Calu3 (cell line): Measurements from ENCODE around the gene BIN1. TPM values are rescaled to one million over a fixed set of nuclear protein-coding genes. Genes with fewer than 3 reads are reported as not detected.

Experiments used
- BruUV-seq: library from RNA; stranded (reverse); fragments of 400-500 nt; replicated peaks from 2 replicates; lab custom pipeline; 2021; lab: Mats Ljungman, UMichigan
- CTCF ChIA-PET: fragments of 300-600 bp; sonication (Branson Sonifier 250); formaldehyde crosslinking; loops from one replicate; lab custom pipeline; 2022; ENCODE audit warnings: antibody characterized with exemption; lab: Charles Lee
- DNase-seq: peaks from one replicate; pipeline ENCODE4 v3.0.0; 2022
- H3K27ac Mint-ChIP-seq: one replicate; pipeline ENCODE4 v1.8.0; 2022; ENCODE audit warnings: mixed read lengths; ENCODE audit not compliant: unreplicated experiment
- H3K27me3 Mint-ChIP-seq: one replicate; pipeline ENCODE4 v1.8.0; 2022; ENCODE audit warnings: mixed read lengths; ENCODE audit not compliant: unreplicated experiment
- H3K36me3 Mint-ChIP-seq: one replicate; pipeline ENCODE4 v1.8.0; 2022; ENCODE audit warnings: mild to moderate bottlenecking, moderate library complexity, mixed read lengths; ENCODE audit not compliant: insufficient read depth, unreplicated experiment
- H3K4me1 Mint-ChIP-seq: one replicate; pipeline ENCODE4 v1.8.0; 2022; ENCODE audit warnings: mild to moderate bottlenecking, low read depth, mixed read lengths; ENCODE audit not compliant: unreplicated experiment
- H3K4me3 Mint-ChIP-seq: one replicate; pipeline ENCODE4 v1.8.0; 2022; ENCODE audit warnings: mild to moderate bottlenecking, low read depth, moderate library complexity, mixed read lengths; ENCODE audit not compliant: unreplicated experiment
- H3K9me3 Mint-ChIP-seq: one replicate; pipeline ENCODE4 v1.8.0; 2022; ENCODE audit warnings: low read depth, mixed read lengths; ENCODE audit not compliant: unreplicated experiment
- intact Hi-C: fragments of 100-400 bp; cut with micrococcal nuclease; formaldehyde crosslinking; loops from one replicate; pipeline ENCODE4 v1.10.0; 2022; ENCODE audit not compliant: unreplicated experiment
- total RNA-seq: library from RNA; stranded (reverse); gene quantifications from 2 replicates; pipeline ENCODE4 v1.2.3, GENCODE V29; 2022
- TF ChIP-seq, protein P1 (sequence below): fragments of 200-600 bp; IDR thresholded peaks from one replicate; pipeline ENCODE4 v1.8.0; 2022; ENCODE audit warnings: antibody characterized with exemption; ENCODE audit not compliant: unreplicated experiment

The BIN1 gene
- total RNA-seq, 1 experiment from 2014 or later, result 52.8 TPM

DNA sequence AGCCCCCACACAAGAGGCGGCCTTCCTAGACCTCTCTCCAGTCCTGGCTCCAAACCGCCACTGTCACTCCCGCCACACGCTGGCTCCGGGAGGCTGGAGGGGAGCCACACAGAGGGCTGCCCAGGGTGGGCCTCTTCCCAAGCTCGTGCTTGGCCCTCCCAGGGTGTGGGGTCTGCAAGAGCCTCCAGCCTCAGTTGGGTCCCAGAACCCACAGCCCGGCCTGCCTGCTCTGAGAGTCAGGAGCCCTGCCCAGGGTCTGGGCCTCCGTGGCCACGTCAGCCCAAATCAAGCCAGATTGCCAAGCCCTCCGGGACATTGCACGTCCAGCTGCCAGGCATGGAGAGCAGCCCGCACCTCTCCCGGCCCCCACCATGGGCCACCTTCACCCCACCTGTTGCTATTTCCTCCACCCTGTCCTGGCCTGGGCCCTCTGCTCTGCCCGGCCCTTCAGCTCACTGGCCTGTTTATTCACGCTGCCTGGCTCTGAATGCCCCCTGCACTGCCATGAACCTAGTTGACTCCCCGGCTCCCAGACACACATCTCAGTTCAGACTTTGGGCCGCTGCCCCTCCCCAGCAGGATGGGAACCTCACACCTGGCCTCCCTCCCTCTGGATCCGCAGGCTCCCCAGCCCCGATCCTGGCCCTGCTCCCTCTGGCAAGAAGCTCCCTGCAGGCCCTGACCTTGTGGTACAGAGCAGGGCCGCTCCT, 61.0 kb downstream of the BIN1 start:
- no TSS peak for BruUV-seq
- Mint-ChIP-seq H3K36me3 (peaks cover 6% of the 10 kb centered on the region), H3K27ac (no peak overlapping the region), H3K4me3 (no peak overlapping the region), H3K4me1 (no peaks in the 10 kb centered on the region), H3K27me3 (no peaks in the 10 kb centered on the region), H3K9me3 (no peaks in the 10 kb centered on the region)
- TF ChIP-seq, protein P1, sequence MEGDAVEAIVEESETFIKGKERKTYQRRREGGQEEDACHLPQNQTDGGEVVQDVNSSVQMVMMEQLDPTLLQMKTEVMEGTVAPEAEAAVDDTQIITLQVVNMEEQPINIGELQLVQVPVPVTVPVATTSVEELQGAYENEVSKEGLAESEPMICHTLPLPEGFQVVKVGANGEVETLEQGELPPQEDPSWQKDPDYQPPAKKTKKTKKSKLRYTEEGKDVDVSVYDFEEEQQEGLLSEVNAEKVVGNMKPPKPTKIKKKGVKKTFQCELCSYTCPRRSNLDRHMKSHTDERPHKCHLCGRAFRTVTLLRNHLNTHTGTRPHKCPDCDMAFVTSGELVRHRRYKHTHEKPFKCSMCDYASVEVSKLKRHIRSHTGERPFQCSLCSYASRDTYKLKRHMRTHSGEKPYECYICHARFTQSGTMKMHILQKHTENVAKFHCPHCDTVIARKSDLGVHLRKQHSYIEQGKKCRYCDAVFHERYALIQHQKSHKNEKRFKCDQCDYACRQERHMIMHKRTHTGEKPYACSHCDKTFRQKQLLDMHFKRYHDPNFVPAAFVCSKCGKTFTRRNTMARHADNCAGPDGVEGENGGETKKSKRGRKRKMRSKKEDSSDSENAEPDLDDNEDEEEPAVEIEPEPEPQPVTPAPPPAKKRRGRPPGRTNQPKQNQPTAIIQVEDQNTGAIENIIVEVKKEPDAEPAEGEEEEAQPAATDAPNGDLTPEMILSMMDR, result no peak
- intact Hi-C loops, result no loop called here
- no peak for DNase-seq
- CTCF ChIA-PET, result no interaction called here

DNA sequence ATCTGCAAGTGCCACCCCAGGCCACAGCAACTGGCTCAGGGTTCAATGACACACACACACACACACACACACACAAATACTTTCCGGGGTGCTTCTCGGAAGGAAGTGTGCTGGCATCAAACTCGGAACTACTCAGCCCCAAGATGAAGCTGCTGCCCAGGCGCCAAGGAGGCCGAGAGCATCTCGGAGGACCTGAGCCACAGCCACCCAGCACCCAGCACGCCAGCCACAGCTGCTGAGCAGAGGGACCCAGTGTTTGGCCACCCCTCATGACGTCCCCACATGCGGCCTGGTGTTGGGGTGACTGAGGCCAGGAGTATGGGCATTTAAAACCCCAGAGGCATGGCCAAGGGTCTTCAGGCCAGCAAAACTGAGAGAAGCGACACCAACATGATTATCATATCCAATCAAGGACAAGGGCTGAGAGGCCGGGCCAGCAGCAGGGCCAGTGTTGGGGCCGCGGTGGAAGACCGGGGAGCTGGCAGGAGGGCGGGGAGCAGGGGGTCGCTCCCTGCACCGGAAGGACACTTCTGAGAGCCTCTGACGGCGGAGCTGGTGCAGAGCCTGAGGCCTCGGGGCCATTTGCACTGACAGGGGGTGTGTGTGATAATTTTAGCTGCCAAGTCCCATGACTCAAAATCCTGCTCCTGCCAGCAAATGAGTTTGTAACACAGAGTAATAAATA, 61.8 kb downstream of the BIN1 start:
- CTCF ChIA-PET, result no interaction called here
- Mint-ChIP-seq H3K4me1 (no peaks in the 10 kb centered on the region), H3K27me3 (no peaks in the 10 kb centered on the region), H3K27ac (no peak overlapping the region), H3K9me3 (no peaks in the 10 kb centered on the region), H3K4me3 (no peak overlapping the region), H3K36me3 (peaks cover 6% of the 10 kb centered on the region)
- no TSS peak for BruUV-seq
- TF ChIP-seq, protein P1, result no peak
- intact Hi-C loops, result no loop called here
- DNase-seq, result no peak

DNA sequence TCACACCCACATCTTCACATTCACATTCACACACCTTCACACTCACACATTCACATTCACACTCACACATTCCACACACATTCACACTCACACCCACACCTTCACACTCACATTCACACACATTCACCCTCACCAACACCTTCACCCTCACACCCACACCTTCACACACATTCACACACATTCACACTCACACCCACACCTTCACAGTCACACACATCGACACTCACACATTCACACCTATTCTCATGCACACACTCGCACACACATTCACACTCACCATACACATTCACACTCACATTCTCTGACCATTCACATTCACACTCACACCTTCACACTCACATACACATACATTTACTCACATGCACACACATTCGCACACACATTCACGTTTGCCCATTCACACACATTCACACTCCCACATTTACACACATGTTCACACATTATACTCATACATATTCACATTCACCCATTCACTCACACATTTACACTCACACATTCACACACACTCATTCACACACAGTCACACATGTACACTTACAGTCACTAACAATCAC, 62.7 kb downstream of the BIN1 start:
- no TSS peak for BruUV-seq
- Mint-ChIP-seq H3K4me1 (no peaks in the 10 kb centered on the region), H3K36me3 (no peaks in the 10 kb centered on the region), H3K27ac (no peak overlapping the region), H3K9me3 (no peaks in the 10 kb centered on the region), H3K4me3 (no peak overlapping the region), H3K27me3 (no peaks in the 10 kb centered on the region)
- no peak for DNase-seq
- CTCF ChIA-PET, result interaction anchor here (0.6 kb wide), 1 partner anchor 43 kb away, joined by 3 read pairs; no protein-coding TSS in a partner anchor
- intact Hi-C loops, result no loop called here
- TF ChIP-seq, protein P1, result no peak

DNA sequence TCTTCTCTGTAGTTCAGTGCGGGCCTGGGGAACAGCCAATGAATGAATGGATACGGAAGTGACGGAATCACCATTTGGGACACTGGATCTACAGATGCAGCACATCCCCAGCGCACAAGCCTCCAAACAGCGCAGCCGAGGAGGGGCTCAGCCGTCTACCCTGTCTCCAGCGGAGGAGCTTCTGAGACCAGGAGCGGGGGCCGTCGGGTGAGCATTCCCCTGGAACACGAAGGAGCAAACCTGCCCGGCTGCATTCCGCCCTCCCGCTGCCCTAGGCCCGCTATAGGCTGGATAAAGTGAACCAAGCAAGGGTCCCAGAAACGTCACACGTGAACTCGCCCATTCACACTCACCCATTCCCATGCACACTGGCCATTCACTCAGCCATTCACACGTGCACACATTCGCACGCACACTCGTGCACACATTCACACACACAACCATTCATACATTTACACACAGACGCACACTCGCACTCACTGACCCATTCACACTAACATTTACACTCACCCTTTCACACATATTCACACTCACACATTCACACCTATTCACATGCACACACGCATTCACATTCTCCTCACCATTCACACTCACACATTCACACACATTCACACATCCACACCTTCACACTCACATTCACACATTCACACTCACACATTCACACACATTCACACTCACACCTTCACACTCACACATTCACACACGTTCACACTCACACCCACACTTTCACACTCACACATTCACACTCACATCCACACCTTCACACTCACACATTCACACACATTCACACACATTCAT, 63.4 kb downstream of the BIN1 start:
- intact Hi-C loops, result no loop called here
- TF ChIP-seq, protein P1, result no peak
- CTCF ChIA-PET, result no interaction called here
- no peak overlapping the region for H3K4me3 Mint-ChIP-seq
- no TSS peak for BruUV-seq
- H3K27ac Mint-ChIP-seq, result no peak overlapping the region
- no peaks in the 10 kb centered on the region for H3K4me1 Mint-ChIP-seq
- no peaks in the 10 kb centered on the region for H3K9me3 Mint-ChIP-seq
- no peak for DNase-seq
- H3K36me3 Mint-ChIP-seq, result no peaks in the 10 kb centered on the region
- peaks cover 2% of the 10 kb centered on the region for H3K27me3 Mint-ChIP-seq
